Neural cell (in vitro differentiated cells): Measurements from ENCODE around the gene DDX4. TPM values are rescaled to one million over a fixed set of nuclear protein-coding genes. Genes with fewer than 3 reads are reported as not detected.

Experiments
- H2AFZ ChIP-seq: fragments of 200-600, 300-800 bp; sonication (generic), shearing (Covaris generic); 2 replicates; pipeline ENCODE4 v1.6.0; 2014; ENCODE audit warnings: low read depth, mild to moderate bottlenecking, antibody characterized with exemption, low read length, moderate library complexity
- H3F3A ChIP-seq: fragments of 200-600 bp; shearing (Covaris generic); 2 replicates; pipeline ENCODE4 v1.6.1; 2016; ENCODE audit warnings: mild to moderate bottlenecking, moderate library complexity, mixed read lengths, antibody characterized with exemption, low read length; ENCODE audit not compliant: insufficient read depth, poor library complexity, severe bottlenecking
- H3K27ac ChIP-seq: fragments of 200-600, 300-800 bp; sonication (generic), shearing (Covaris generic); 2 replicates; pipeline ENCODE4 v1.5.1; 2014; ENCODE audit warnings: mild to moderate bottlenecking, low read length, moderate library complexity
- H3K27me3 ChIP-seq: fragments of 300-800, 200-600 bp; sonication (generic), shearing (Covaris generic); 2 replicates; pipeline ENCODE4 v1.6.0; 2014; ENCODE audit warnings: mild to moderate bottlenecking, low read depth, low read length, moderate library complexity; ENCODE audit not compliant: insufficient read depth
- H3K36me3 ChIP-seq: fragments of 300-800, 200-600 bp; sonication (generic), shearing (Covaris generic); 2 replicates; pipeline ENCODE4 v1.5.1; 2014; ENCODE audit warnings: mild to moderate bottlenecking, antibody characterized with exemption, low read length, moderate library complexity; ENCODE audit not compliant: insufficient read depth
- H3K4me2 ChIP-seq: fragments of 300-800, 200-600 bp; sonication (generic), shearing (Covaris generic); 2 replicates; pipeline ENCODE4 v1.6.0; 2014; ENCODE audit warnings: mild to moderate bottlenecking, low read length
- H3K4me3 ChIP-seq: fragments of 300-800, 200-600 bp; sonication (generic), shearing (Covaris generic); 2 replicates; pipeline ENCODE4 v1.5.1; 2014; ENCODE audit warnings: mild to moderate bottlenecking, low read length, moderate library complexity
- H3K79me2 ChIP-seq: fragments of 200-600 bp; shearing (Covaris generic); replicated peaks from 2 replicates; pipeline ENCODE4 v1.6.0; 2014; ENCODE audit warnings: mild to moderate bottlenecking, low read length, moderate library complexity; ENCODE audit not compliant: insufficient read depth
- H3K9ac ChIP-seq: fragments of 300-800, 200-600 bp; sonication (generic), shearing (Covaris generic); 2 replicates; pipeline ENCODE4 v1.6.1; 2016; ENCODE audit warnings: mild to moderate bottlenecking, low read length, mixed read lengths
- H3K9me2 ChIP-seq: fragments of 200-600 bp; shearing (Covaris generic); 2 replicates; pipeline ENCODE4 v1.6.1; 2016; ENCODE audit warnings: mild to moderate bottlenecking, low read length, mixed read lengths; ENCODE audit not compliant: insufficient read depth
- H3K9me3 ChIP-seq: fragments of 200-600, 300-800 bp; sonication (generic), shearing (Covaris generic); 2 replicates; pipeline ENCODE4 v1.6.1; 2016; ENCODE audit warnings: mild to moderate bottlenecking, mixed run types, low read length, moderate library complexity, mixed read lengths
- H4K20me1 ChIP-seq: fragments of 200-600 bp; shearing (Covaris generic); 2 replicates; pipeline ENCODE4 v1.6.1; 2016; ENCODE audit warnings: mild to moderate bottlenecking, mixed run types; ENCODE audit not compliant: insufficient read depth
- CTCF ChIP-seq: fragments of 450-650 bp; IDR thresholded peaks from 2 replicates; pipeline ENCODE4 v1.5.1; 2014; ENCODE audit warnings: antibody characterized with exemption, mild to moderate bottlenecking, moderate library complexity; ENCODE audit not compliant: poor library complexity, severe bottlenecking
- EP300 ChIP-seq: fragments of 450-650 bp; conservative IDR thresholded peaks from 2 replicates; pipeline ENCODE4 v1.6.1; 2014; ENCODE audit warnings: antibody characterized with exemption, mild to moderate bottlenecking, moderate library complexity; ENCODE audit not compliant: poor library complexity, severe bottlenecking
- EZH2 ChIP-seq: fragments of 200-600, 300-800 bp; shearing (Covaris generic), sonication (generic); IDR thresholded peaks from 2 replicates; pipeline ENCODE4 v1.6.1; 2014; ENCODE audit warnings: antibody characterized with exemption, low read length, borderline replicate concordance, mild to moderate bottlenecking; ENCODE audit not compliant: insufficient read depth, poor library complexity, severe bottlenecking
- MXI1 ChIP-seq: fragments of 450-650 bp; conservative IDR thresholded peaks from 2 replicates; pipeline ENCODE4 v1.6.1; 2014; ENCODE audit warnings: antibody characterized with exemption, mild to moderate bottlenecking; ENCODE audit not compliant: poor library complexity, severe bottlenecking
- POLR2AphosphoS5 ChIP-seq: IDR thresholded peaks from 2 replicates; pipeline ENCODE4 v1.6.1; 2012
- RAD21 ChIP-seq: fragments of 450-650 bp; conservative IDR thresholded peaks from 2 replicates; pipeline ENCODE4 v1.6.1; 2014; ENCODE audit warnings: antibody characterized with exemption, mild to moderate bottlenecking, moderate library complexity
- REST ChIP-seq: IDR thresholded peaks from 2 replicates; pipeline ENCODE4 v1.6.1; 2012; ENCODE audit warnings: borderline replicate concordance
- SMC3 ChIP-seq: fragments of 450-650 bp; conservative IDR thresholded peaks from 2 replicates; pipeline ENCODE4 v1.6.1; 2014; ENCODE audit warnings: antibody characterized with exemption, mild to moderate bottlenecking, moderate library complexity; ENCODE audit not compliant: poor library complexity
- TAF1 ChIP-seq: IDR thresholded peaks from 2 replicates; pipeline ENCODE4 v1.6.1; 2012; ENCODE audit warnings: low read depth
- polyA plus RNA-seq: library from polyadenylated mRNA; depleted of rRNA; stranded (reverse); fragments of >200 nt; gene quantifications from 2 replicates; pipeline ENCODE4 v1.2.3, GENCODE V29; 2014
- small RNA-seq, 3 experiments: library from RNA; depleted of rRNA; stranded (forward); fragments of <200 nt; gene quantifications; one replicate each; pipeline ENCODE3, GENCODE V24; 2012

DDX4 gene
- polyA plus RNA-seq, 1 donor from 2014 or later: 0.43 TPM

GRCh38 chr5:55865831-55866230, 128.0 kb downstream of the DDX4 start:
- TF ChIP-seq TAF1 (no peak), EZH2 (no peak), POLR2AphosphoS5 (no peak), SMC3 (no peak), EP300 (no peak), CTCF (no peak), RAD21 (no peak), REST (no peak), MXI1 (no peak)
- Histone ChIP-seq H3K4me2 (no peak overlapping the region), H3K9me2 (no peaks in the 10 kb centered on the region), H3K9me3 (no peaks in the 10 kb centered on the region), H4K20me1 (no peaks in the 10 kb centered on the region), H3K9ac (no peak overlapping the region), H3K27me3 (no peaks in the 10 kb centered on the region), H3F3A (no peaks in the 10 kb centered on the region), H3K79me2 (no peaks in the 10 kb centered on the region), H2AFZ (no peak overlapping the region), H3K4me3 (no peak overlapping the region), H3K27ac (no peak overlapping the region), H3K36me3 (no peaks in the 10 kb centered on the region)

GRCh38 chr5:55866485-55866884, 128.6 kb downstream of the DDX4 start:
- TF ChIP-seq EP300: no peak
- TF ChIP-seq POLR2AphosphoS5: no peak
- TF ChIP-seq SMC3: no peak
- TF ChIP-seq MXI1: no peak
- no peak for TF ChIP-seq REST
- no peak for TF ChIP-seq EZH2
- Histone ChIP-seq H3K4me3 (no peak overlapping the region), H3K9me2 (no peaks in the 10 kb centered on the region)

More at GRCh38 chr5:55866485-55866884, 128.6 kb downstream of the DDX4 start:
- H3K9me3 ChIP-seq: no peaks in the 10 kb centered on the region
- H3K4me2 ChIP-seq: no peak overlapping the region
- H4K20me1 ChIP-seq: no peaks in the 10 kb centered on the region
- no peak overlapping the region for H3K27ac ChIP-seq
- no peaks in the 10 kb centered on the region for H3F3A ChIP-seq
- no peaks in the 10 kb centered on the region for H3K36me3 ChIP-seq
- H3K27me3 ChIP-seq: no peaks in the 10 kb centered on the region
- no peak overlapping the region for H2AFZ ChIP-seq
- H3K79me2 ChIP-seq: no peaks in the 10 kb centered on the region
- no peak overlapping the region for H3K9ac ChIP-seq

Small RNA genes within 50 kb of the gene (small RNA-seq; reads per million reads assigned to genes)
- gene AC016632.1 (0 reads per million in 3 experiments), gene RNA5SP183 (0 reads per million in 3 experiments)

Other genes starting within 250 kb of the DDX4 start
- 33.9 and 42.9 TPM in 2 replicates for gene PLPP1, start 203.1 kb upstream of the DDX4 start, polyA plus RNA-seq
- 44.5 and 50.1 TPM in 2 replicates for gene SLC38A9, start 25.7 kb upstream of the DDX4 start, polyA plus RNA-seq
- gene IL31RA, start 113.3 kb downstream of the DDX4 start, polyA plus RNA-seq: not detected in 2 replicates